OCI-LY1 (cell line): ENCODE results near the gene STXBP6.
"Not testable (repeated sequence)": the region's sequence is repeated elsewhere in the genome, so short reads cannot be mapped to it uniquely, and the experiment has no call there.

ENCODE experiments used
- EZH2 ChIP-seq: fragments of 200-600 bp; sonication (generic), shearing (Covaris generic); IDR thresholded peaks from 2 replicates; pipeline ENCODE4 v1.8.0; 2017; ENCODE audit warnings: borderline replicate concordance, mixed run types, mild to moderate bottlenecking, antibody characterized with exemption, low read length, moderate library complexity, mixed read lengths
- TF ChIP-seq, protein P1 (sequence below): fragments of 200-600 bp; sonication (generic), shearing (Covaris generic); IDR thresholded peaks from 2 replicates; pipeline ENCODE4 v1.5.1; 2017; ENCODE audit warnings: mild to moderate bottlenecking, antibody characterized with exemption, low read length, moderate library complexity, mixed read lengths

DNA sequence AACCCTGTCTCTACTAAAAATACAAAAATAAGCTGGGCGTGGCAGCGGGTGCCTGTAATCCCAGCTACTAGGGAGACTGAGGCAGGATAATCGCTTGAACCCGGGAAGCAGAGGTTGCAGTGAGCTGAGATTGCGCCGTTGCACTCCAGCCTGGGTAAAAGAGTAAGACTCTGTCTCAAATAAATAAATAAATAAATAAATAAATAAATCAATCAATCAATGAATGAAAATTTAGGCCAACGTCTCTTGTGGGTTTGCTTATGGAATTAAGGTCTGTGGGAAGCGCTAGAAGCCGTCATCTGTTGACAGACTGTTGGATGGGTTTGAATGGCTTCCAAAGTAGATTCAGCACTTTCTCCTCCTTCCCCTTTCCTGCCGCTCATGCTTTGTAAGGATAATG, 246.5 kb downstream of the STXBP6 start:
- TF ChIP-seq, protein P1, sequence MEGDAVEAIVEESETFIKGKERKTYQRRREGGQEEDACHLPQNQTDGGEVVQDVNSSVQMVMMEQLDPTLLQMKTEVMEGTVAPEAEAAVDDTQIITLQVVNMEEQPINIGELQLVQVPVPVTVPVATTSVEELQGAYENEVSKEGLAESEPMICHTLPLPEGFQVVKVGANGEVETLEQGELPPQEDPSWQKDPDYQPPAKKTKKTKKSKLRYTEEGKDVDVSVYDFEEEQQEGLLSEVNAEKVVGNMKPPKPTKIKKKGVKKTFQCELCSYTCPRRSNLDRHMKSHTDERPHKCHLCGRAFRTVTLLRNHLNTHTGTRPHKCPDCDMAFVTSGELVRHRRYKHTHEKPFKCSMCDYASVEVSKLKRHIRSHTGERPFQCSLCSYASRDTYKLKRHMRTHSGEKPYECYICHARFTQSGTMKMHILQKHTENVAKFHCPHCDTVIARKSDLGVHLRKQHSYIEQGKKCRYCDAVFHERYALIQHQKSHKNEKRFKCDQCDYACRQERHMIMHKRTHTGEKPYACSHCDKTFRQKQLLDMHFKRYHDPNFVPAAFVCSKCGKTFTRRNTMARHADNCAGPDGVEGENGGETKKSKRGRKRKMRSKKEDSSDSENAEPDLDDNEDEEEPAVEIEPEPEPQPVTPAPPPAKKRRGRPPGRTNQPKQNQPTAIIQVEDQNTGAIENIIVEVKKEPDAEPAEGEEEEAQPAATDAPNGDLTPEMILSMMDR, result not testable (repeated sequence)
- TF ChIP-seq EZH2, result not testable (repeated sequence)
